Kidney (tissue), 14 donors: Measurements from ENCODE around the gene ADPRHL1. TPM values are rescaled to one million over a fixed set of nuclear protein-coding genes. Genes with fewer than 3 reads are reported as not detected.

Source experiments
- DNase-seq, 5 donors: peaks; one replicate each; pipeline ENCODE4 v3.0.0-alpha.2; 2013 to 2020
- FAIRE-seq: peaks from 2 replicates; lab custom pipeline; 2012; peaks lifted over from hg19 to GRCh38; lab: Jason Lieb, UNC
- H3K27ac ChIP-seq, 2 donors: one replicate each; pipeline ENCODE4 v1.7.0; 2013; ENCODE audit warnings: low read depth in 2 of 2, low read length in 2 of 2, inconsistent platforms in 1 of 2
- H3K27me3 ChIP-seq: one replicate; pipeline ENCODE4 v1.7.1; 2013; ENCODE audit warnings: low read length, inconsistent platforms; ENCODE audit not compliant: control insufficient read depth, insufficient read depth
- H3K36me3 ChIP-seq, 3 donors: one replicate each; pipeline versions ENCODE4 v1.7.0 to v1.7.1; 2013; ENCODE audit warnings: low read length in 3 of 3, control low read depth in 1 of 3, inconsistent platforms in 1 of 3; ENCODE audit not compliant: insufficient read depth in 3 of 3, control insufficient read depth in 2 of 3
- H3K4me1 ChIP-seq, 3 donors: one replicate each; pipeline versions ENCODE4 v1.7.0 to v1.7.1; 2013; ENCODE audit warnings: low read length in 3 of 3, inconsistent platforms in 1 of 3, low read depth in 1 of 3; ENCODE audit not compliant: control insufficient read depth in 2 of 3, insufficient read depth in 2 of 3
- H3K4me3 ChIP-seq, 3 donors: one replicate each; pipeline versions ENCODE4 v1.7.0 to v1.8.1; 2013; ENCODE audit warnings: low read length in 3 of 3, control low read depth in 1 of 3, inconsistent platforms in 1 of 3
- H3K9ac ChIP-seq, 3 donors: one replicate each; pipeline versions ENCODE4 v1.7.0 to v1.7.1; 2013; ENCODE audit warnings: low read length in 3 of 3, control low read depth in 1 of 3, inconsistent platforms in 1 of 3
- H3K9me3 ChIP-seq, 3 donors: one replicate each; pipeline versions ENCODE4 v1.7.0 to v1.7.1; 2013; ENCODE audit warnings: low read length in 3 of 3, control low read depth in 1 of 3, inconsistent platforms in 1 of 3; ENCODE audit not compliant: control insufficient read depth in 2 of 3, insufficient read depth in 1 of 3
- intact Hi-C: fragments of 100-400 bp; cut with DNase I; formaldehyde crosslinking; loops from one replicate; pipeline ENCODE4 v1.11.1; 2022
- polyA plus RNA-seq: library from polyadenylated mRNA; stranded (reverse); fragments of 350-450 nt; fragmentation: Illumina TruSeq; extraction: RNeasy Lipid Tissue Mini Kit (QIAGEN cat#74804); gene quantifications from one replicate; pipeline ENCODE4 v1.2.3, GENCODE V29; 2014; ENCODE audit warnings: low read depth, low replicate concordance; ENCODE audit not compliant: insufficient read depth
- total RNA-seq: library from RNA; stranded (reverse); fragmentation: NEBNext Ultra II Directional; extraction: Animal tissue kit (Norgen Biotek cat#: 25700); gene quantifications from one replicate; pipeline ENCODE4 v1.2.1, GENCODE V29; 2021
- TF ChIP-seq, protein P1 (sequence below): IDR thresholded peaks from 3 replicates; pipeline ENCODE4 v1.5.1; 2012; ENCODE audit warnings: mild to moderate bottlenecking, moderate library complexity, borderline replicate concordance; ENCODE audit not compliant: insufficient read depth; ENCODE audit errors: extremely low read depth
- donor health status: control.
- donor health status: control.
- donor health status: control.
- donor health status: control.
- donor health status: control.
- donor health status: DM: yes; HTN: yes; CAD: no.
- donor health status: Normal renal cell carcinoma (clear cell type).

Gene ADPRHL1
- total and polyA plus RNA-seq, 2 donors from 2014 or later = 1.1 to 1.5 TPM

DNA sequence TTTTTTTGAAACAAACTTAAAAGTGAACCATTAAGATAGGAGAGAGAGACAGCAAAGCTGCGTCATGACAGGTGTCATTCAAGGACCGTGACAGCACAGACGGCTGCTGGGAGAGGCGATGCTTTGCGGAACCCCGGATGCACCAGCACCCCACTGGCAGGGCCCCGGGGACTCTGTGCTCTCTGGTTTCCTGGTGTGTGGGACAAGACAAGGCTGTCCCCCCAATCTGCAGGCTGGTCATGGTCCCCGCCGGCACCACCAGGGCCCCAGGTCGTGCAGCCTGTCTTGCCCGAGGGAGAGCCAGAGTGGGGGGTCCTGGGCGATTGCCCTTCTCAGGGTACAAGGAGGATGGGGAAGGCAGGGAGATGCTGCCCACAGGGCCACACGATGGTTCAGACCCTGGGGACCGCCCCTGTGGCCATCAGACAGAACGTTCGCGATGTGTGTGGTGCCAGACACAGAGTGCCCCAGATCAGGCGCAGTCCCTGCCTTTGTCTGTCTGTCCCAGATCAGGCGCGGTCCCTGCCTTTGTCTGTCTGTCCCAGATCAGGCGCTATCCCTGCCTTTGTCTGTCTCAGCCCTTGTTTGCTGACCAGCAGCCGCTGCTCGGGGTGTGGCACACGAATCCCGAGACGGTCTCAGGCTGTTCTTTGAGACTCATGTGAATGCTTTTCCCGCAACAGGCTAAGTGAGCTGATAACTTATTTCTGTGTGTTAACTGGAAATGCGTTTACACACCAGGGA lies 36.1 kb downstream of the ADPRHL1 start:
- Histone ChIP-seq H3K9ac (no peak overlapping the region), H3K27ac (no peak overlapping the region), H3K4me3 (no peak overlapping the region), H3K9me3 (no peaks in the 10 kb centered on the region), H3K27me3 (no peaks in the 10 kb centered on the region), H3K4me1 (no peaks in the 10 kb centered on the region), H3K36me3 (no peaks in the 10 kb centered on the region)
- FAIRE-seq (no peak), DNase-seq (no peak)
- intact Hi-C loops = no loop called here
- TF ChIP-seq, protein P1, sequence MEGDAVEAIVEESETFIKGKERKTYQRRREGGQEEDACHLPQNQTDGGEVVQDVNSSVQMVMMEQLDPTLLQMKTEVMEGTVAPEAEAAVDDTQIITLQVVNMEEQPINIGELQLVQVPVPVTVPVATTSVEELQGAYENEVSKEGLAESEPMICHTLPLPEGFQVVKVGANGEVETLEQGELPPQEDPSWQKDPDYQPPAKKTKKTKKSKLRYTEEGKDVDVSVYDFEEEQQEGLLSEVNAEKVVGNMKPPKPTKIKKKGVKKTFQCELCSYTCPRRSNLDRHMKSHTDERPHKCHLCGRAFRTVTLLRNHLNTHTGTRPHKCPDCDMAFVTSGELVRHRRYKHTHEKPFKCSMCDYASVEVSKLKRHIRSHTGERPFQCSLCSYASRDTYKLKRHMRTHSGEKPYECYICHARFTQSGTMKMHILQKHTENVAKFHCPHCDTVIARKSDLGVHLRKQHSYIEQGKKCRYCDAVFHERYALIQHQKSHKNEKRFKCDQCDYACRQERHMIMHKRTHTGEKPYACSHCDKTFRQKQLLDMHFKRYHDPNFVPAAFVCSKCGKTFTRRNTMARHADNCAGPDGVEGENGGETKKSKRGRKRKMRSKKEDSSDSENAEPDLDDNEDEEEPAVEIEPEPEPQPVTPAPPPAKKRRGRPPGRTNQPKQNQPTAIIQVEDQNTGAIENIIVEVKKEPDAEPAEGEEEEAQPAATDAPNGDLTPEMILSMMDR = no peak

DNA sequence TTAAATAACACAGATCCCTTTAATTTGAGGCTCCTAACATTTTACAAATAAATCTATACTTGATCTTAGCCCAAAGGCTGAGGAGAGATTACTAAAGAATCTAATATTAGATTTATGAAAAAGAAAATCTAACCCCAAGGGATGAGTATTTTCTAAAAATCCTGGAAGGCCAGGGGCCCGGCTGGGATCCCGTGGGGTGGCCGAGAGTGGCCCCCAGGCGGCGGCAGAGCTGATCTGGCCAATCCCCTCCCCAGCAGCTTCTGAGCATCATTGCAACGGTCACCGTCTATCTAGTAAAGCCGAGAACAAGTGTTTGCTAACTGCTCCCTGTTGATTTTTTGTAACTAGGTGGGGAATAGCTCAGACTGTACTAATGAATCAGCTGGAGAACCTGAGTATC lies 37.5 kb downstream of the ADPRHL1 start:
- Histone ChIP-seq H3K9ac (no peak overlapping the region), H3K9me3 (no peaks in the 10 kb centered on the region), H3K4me1 (no peaks in the 10 kb centered on the region), H3K36me3 (no peaks in the 10 kb centered on the region), H3K27me3 (no peaks in the 10 kb centered on the region), H3K4me3 (no peak overlapping the region), H3K27ac (no peak overlapping the region)
- DNase-seq (no peak), FAIRE-seq (no peak)
- TF ChIP-seq, protein P1 = no peak
- intact Hi-C loops = no loop called here

DNA sequence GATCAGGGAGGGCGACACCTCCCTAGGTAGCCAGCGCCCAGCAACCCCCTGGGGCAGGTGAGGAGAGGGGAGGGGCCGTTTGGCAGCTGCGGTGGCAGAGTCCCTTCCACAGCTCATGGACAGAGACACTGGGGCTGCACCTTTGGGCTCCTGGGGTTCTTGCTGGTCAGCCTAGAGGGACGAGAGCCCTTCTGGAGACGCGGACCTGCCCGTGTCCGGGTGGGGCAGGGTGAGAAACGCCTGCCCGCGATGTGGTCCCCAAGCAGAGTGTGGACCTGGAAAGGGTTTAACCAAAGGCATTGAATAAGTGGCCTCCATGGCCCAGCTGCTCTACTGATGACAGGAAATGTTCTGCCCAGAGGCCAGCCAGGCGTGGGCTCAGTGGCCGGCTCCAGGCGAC lies 38.3 kb downstream of the ADPRHL1 start:
- DNase-seq (peak in 1 of 5 donors; percentile 71), FAIRE-seq (no peak)
- Histone ChIP-seq H3K9me3 (no peaks in the 10 kb centered on the region), H3K4me1 (peaks cover 0 to 2% (median 0%) of the 10 kb centered on the region in 3 donors), H3K9ac (no peak overlapping the region), H3K27ac (no peak overlapping the region), H3K36me3 (no peaks in the 10 kb centered on the region), H3K27me3 (no peaks in the 10 kb centered on the region), H3K4me3 (no peak overlapping the region)
- TF ChIP-seq, protein P1 = no peak
- intact Hi-C loops = no loop called here
